MM.1S (cell line): ENCODE measurements around the gene PRSS23.

Experiments used
- DNase-seq: peaks from one replicate; pipeline ENCODE4 v3.0.0-alpha.2; 2015
- H2AFZ ChIP-seq: fragments of 300-600 bp; sonication (generic); 2 replicates; pipeline ENCODE4 v1.6.0; 2016; ENCODE audit warnings: antibody characterized with exemption, low read length
- H3F3A ChIP-seq: fragments of 300-600 bp; sonication (generic); 2 replicates; pipeline ENCODE4 v1.6.1; 2016; ENCODE audit warnings: mild to moderate bottlenecking, antibody characterized with exemption, low read length, moderate library complexity, mixed read lengths; ENCODE audit not compliant: insufficient read depth
- H3K27ac ChIP-seq: fragments of 300-600 bp; sonication (generic); 2 replicates; pipeline ENCODE4 v1.5.1; 2016; ENCODE audit warnings: mild to moderate bottlenecking, low read length
- H3K27me3 ChIP-seq: fragments of 300-600 bp; sonication (generic); replicated peaks from 2 replicates; pipeline ENCODE4 v1.6.0; 2016; ENCODE audit warnings: low read length; ENCODE audit not compliant: insufficient read depth
- H3K36me3 ChIP-seq: fragments of 300-600 bp; sonication (generic); replicated peaks from 2 replicates; pipeline ENCODE4 v1.6.1; 2016; ENCODE audit warnings: mild to moderate bottlenecking, low read length, mixed read lengths; ENCODE audit not compliant: insufficient read depth
- H3K4me1 ChIP-seq: fragments of 300-600 bp; sonication (generic); 2 replicates; pipeline ENCODE4 v1.6.1; 2016; ENCODE audit warnings: low read length, mixed read lengths
- H3K4me2 ChIP-seq: fragments of 300-600 bp; sonication (generic); 2 replicates; pipeline ENCODE4 v1.6.0; 2016; ENCODE audit warnings: low read depth, low read length
- H3K4me3 ChIP-seq: fragments of 300-600 bp; sonication (generic); 2 replicates; pipeline ENCODE4 v1.5.1; 2016; ENCODE audit warnings: low read length, mixed read lengths
- H3K79me2 ChIP-seq: fragments of 300-600 bp; sonication (generic); 2 replicates; pipeline ENCODE4 v1.6.1; 2016; ENCODE audit warnings: mixed run types, low read length, mixed read lengths
- H3K9ac ChIP-seq: fragments of 300-600 bp; sonication (generic); 2 replicates; pipeline ENCODE4 v1.6.1; 2016; ENCODE audit warnings: low read length, mixed read lengths
- H3K9me2 ChIP-seq: fragments of 300-600 bp; sonication (generic); replicated peaks from 2 replicates; pipeline ENCODE4 v1.6.1; 2016; ENCODE audit warnings: mild to moderate bottlenecking, low read length, mixed read lengths; ENCODE audit not compliant: insufficient read depth
- H3K9me3 ChIP-seq: fragments of 300-600 bp; sonication (generic); replicated peaks from 2 replicates; pipeline ENCODE4 v1.6.1; 2016; ENCODE audit warnings: mild to moderate bottlenecking, low read length, mixed read lengths; ENCODE audit not compliant: insufficient read depth
- H4K20me1 ChIP-seq: fragments of 300-600 bp; sonication (generic); 2 replicates; pipeline ENCODE4 v1.6.1; 2016; ENCODE audit warnings: mild to moderate bottlenecking, low read length, moderate library complexity, mixed read lengths; ENCODE audit not compliant: insufficient read depth
- EZH2 ChIP-seq: fragments of 300-600 bp; sonication (generic); optimal IDR thresholded peaks from 2 replicates; pipeline ENCODE3; 2017; ENCODE audit warnings: low read depth, mild to moderate bottlenecking, antibody characterized with exemption, low read length, mixed read lengths
- EZH2phosphoT487 ChIP-seq: fragments of 300-600 bp; sonication (generic); IDR thresholded peaks from 2 replicates; pipeline ENCODE4 v1.6.1; 2018; ENCODE audit warnings: antibody characterized with exemption, low read length
- TF ChIP-seq, protein P1 (sequence below): fragments of 300-600 bp; sonication (generic); IDR thresholded peaks from 2 replicates; pipeline ENCODE4 v1.5.1; 2016; ENCODE audit warnings: antibody characterized with exemption, low read length, mixed read lengths

The PRSS23 gene

GRCh38 chr11:86848132-86848531, 47.8 kb downstream of the PRSS23 start:
- H4K20me1 ChIP-seq = no peaks in the 10 kb centered on the region
- TF ChIP-seq, protein P1, sequence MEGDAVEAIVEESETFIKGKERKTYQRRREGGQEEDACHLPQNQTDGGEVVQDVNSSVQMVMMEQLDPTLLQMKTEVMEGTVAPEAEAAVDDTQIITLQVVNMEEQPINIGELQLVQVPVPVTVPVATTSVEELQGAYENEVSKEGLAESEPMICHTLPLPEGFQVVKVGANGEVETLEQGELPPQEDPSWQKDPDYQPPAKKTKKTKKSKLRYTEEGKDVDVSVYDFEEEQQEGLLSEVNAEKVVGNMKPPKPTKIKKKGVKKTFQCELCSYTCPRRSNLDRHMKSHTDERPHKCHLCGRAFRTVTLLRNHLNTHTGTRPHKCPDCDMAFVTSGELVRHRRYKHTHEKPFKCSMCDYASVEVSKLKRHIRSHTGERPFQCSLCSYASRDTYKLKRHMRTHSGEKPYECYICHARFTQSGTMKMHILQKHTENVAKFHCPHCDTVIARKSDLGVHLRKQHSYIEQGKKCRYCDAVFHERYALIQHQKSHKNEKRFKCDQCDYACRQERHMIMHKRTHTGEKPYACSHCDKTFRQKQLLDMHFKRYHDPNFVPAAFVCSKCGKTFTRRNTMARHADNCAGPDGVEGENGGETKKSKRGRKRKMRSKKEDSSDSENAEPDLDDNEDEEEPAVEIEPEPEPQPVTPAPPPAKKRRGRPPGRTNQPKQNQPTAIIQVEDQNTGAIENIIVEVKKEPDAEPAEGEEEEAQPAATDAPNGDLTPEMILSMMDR = no peak
- no peak for TF ChIP-seq EZH2
- TF ChIP-seq EZH2phosphoT487 = no peak
- H3K79me2 ChIP-seq = no peaks in the 10 kb centered on the region
- H3K9me3 ChIP-seq = no peaks in the 10 kb centered on the region
- no peaks in the 10 kb centered on the region for H3F3A ChIP-seq
- no peak overlapping the region for H3K27ac ChIP-seq
- H3K27me3 ChIP-seq = no peaks in the 10 kb centered on the region
- no peak for DNase-seq
- H3K4me1 ChIP-seq = no peaks in the 10 kb centered on the region
- no peaks in the 10 kb centered on the region for H3K36me3 ChIP-seq
- H3K4me2 ChIP-seq = no peak overlapping the region
- H3K9ac ChIP-seq = no peak overlapping the region
- H3K4me3 ChIP-seq = no peak overlapping the region
- H3K9me2 ChIP-seq = no peaks in the 10 kb centered on the region
- no peak overlapping the region for H2AFZ ChIP-seq

DNA sequence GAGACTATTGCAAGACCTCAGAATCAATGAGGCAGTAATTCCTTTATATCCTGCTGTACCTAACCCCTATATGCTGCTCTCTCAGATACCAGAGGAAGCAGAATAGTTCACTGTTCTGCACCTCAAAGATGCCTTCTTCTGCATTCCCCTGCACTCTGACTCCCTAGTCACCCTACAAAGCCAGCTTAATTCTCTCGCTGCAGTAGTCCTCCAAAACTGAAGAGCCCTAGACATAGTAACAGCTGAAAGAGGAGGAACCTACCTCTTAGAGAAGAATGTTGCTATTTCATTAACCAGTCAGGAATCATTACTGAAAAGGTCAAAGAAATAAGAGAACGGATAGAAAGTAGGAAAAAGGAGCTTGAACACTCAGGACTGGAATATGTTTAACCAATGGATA, 49.3 kb downstream of the PRSS23 start:
- Histone ChIP-seq H3K9me2 (no peaks in the 10 kb centered on the region), H3K9ac (no peak overlapping the region), H3K79me2 (no peaks in the 10 kb centered on the region), H3K4me2 (no peak overlapping the region), H3K4me3 (no peak overlapping the region), H3K9me3 (no peaks in the 10 kb centered on the region), H3K36me3 (no peaks in the 10 kb centered on the region), H4K20me1 (no peaks in the 10 kb centered on the region), H2AFZ (no peak overlapping the region), H3K27ac (no peak overlapping the region), H3K27me3 (no peaks in the 10 kb centered on the region), H3K4me1 (no peaks in the 10 kb centered on the region), H3F3A (no peaks in the 10 kb centered on the region)
- TF ChIP-seq, protein P1 = no peak
- TF ChIP-seq EZH2phosphoT487 (no peak), EZH2 (no peak)
- no peak for DNase-seq
